ENCODE measurements around the gene SMTN. TPM values are rescaled to one million over a fixed set of nuclear protein-coding genes. Genes with fewer than 3 reads are reported as not detected.

SMTN gene
- total RNA-seq, 1 experiment from 2014 or later, result 145 TPM

GRCh38 chr22:31102441-31103081, 21.4 kb downstream of the SMTN start:
- POLR2A ChIA-PET (ENCODE audit: unreplicated experiment), result interaction anchor here (0.6 kb wide), 1 partner anchor 188 kb away, joined by 3 read pairs; no protein-coding TSS in a partner anchor
- Histone ChIP-seq H3K27ac (ENCODE audit: low read length) (no peak overlapping the region), H3K4me3 (ENCODE audit: low read length) (no peak overlapping the region), H3K79me2 (ENCODE audit: low read length) (no peaks in the 10 kb centered on the region), H3K36me3 (ENCODE audit: low read depth, low read length) (peaks cover 17% of the 10 kb centered on the region; the same call in 1 of the 2 replicates), H4K20me1 (ENCODE audit: low read length) (no peaks in the 10 kb centered on the region), H3K4me2 (ENCODE audit: low read length) (no peak overlapping the region), H3K27me3 (ENCODE audit: low read length) (no peaks in the 10 kb centered on the region), H3K9me2 (replicated peaks; ENCODE audit: low read length) (no peaks in the 10 kb centered on the region), H3K9ac (ENCODE audit: low read length) (no peak overlapping the region), H3K9me3 (ENCODE audit: low read length) (no peaks in the 10 kb centered on the region), H2AFZ (ENCODE audit: low read length) (no peak overlapping the region), H3F3A (ENCODE audit: low read length, unreplicated experiment) (no peaks in the 10 kb centered on the region), H3K4me1 (ENCODE audit: insufficient read depth, low read length) (peaks cover 4% of the 10 kb centered on the region; the same call in 1 of the 2 replicates)
- no TSS peak for BruUV-seq (replicated peaks)
- peak; percentile 43 for ATAC-seq
- TF ChIP-seq EZH2 (IDR thresholded peaks at IDR 0.05; ENCODE audit: low read length, unreplicated experiment) (no peak), CTCF (conservative IDR thresholded peaks at IDR 0.05; ENCODE audit: low read depth, low read length) (no peak), EZH2phosphoT487 (IDR thresholded peaks at IDR 0.05; ENCODE audit: borderline replicate concordance, low read length) (no peak)
- CTCF ChIA-PET, result interaction anchor here (0.6 kb wide), 1 partner anchor 17 kb away, joined by 4 read pairs; no protein-coding TSS in a partner anchor
- intact Hi-C loops (cut with micrococcal nuclease), result no loop called here
- peak; percentile 23 for DNase-seq

DNA sequence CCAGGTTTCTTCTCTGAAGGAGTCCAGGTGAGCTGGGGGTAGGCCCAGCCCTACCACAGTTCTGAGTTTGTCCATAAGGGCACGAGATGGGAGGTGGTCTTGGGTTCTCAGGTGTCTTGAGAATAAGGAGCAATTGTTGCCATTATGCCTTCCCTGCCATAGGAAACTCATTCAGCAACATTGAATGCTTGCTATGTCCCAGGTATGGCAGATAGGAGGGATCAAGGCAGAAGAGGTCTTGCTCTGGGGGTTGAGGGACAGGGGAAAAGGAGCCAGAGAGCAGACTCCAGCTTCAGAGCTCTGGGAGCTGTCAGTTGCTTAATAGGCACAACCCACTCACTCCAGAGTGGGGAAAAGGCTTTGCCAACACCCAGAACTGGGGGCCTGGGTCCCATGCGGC, 22.0 kb downstream of the SMTN start:
- POLR2A ChIA-PET (ENCODE audit: unreplicated experiment), result no interaction called here
- Histone ChIP-seq H3K4me2 (ENCODE audit: low read length) (no peak overlapping the region), H3K27me3 (ENCODE audit: low read length) (no peaks in the 10 kb centered on the region), H3K9me2 (replicated peaks; ENCODE audit: low read length) (no peaks in the 10 kb centered on the region), H3K4me1 (ENCODE audit: insufficient read depth, low read length) (peaks cover 4% of the 10 kb centered on the region; the same call in 1 of the 2 replicates), H3K9me3 (ENCODE audit: low read length) (no peaks in the 10 kb centered on the region), H3K4me3 (ENCODE audit: low read length) (no peak overlapping the region), H2AFZ (ENCODE audit: low read length) (no peak overlapping the region), H3K36me3 (ENCODE audit: low read depth, low read length) (peaks cover 13% of the 10 kb centered on the region; the same call in 1 of the 2 replicates), H3K79me2 (ENCODE audit: low read length) (no peaks in the 10 kb centered on the region), H3K27ac (ENCODE audit: low read length) (no peak overlapping the region), H4K20me1 (ENCODE audit: low read length) (no peaks in the 10 kb centered on the region), H3K9ac (ENCODE audit: low read length) (no peak overlapping the region), H3F3A (ENCODE audit: low read length, unreplicated experiment) (no peaks in the 10 kb centered on the region)
- no peak for DNase-seq
- BruUV-seq (replicated peaks), result no TSS peak
- TF ChIP-seq EZH2 (IDR thresholded peaks at IDR 0.05; ENCODE audit: low read length, unreplicated experiment) (no peak), EZH2phosphoT487 (IDR thresholded peaks at IDR 0.05; ENCODE audit: borderline replicate concordance, low read length) (no peak), CTCF (conservative IDR thresholded peaks at IDR 0.05; ENCODE audit: low read depth, low read length) (no peak)
- CTCF ChIA-PET, result no interaction called here
- ATAC-seq, result no peak
- intact Hi-C loops (cut with micrococcal nuclease), result no loop called here

Measured in PC-3 (cell line).